HCT116 (cell line): ENCODE data around the gene CHSY1. TPM values are rescaled to one million over a fixed set of nuclear protein-coding genes. Genes with fewer than 3 reads are reported as not detected.

Experiments used
- ATAC-seq: fragments of 200-7000 bp; cut with Tn5 transposase; 2 replicates; pipeline ENCODE4 v1.9.1; 2020; ENCODE audit warnings: mild to moderate bottlenecking, moderate library complexity
- BruUV-seq: library from RNA; stranded (reverse); fragments of 400-500 nt; replicated peaks from 2 replicates; lab custom pipeline; 2021; lab: Mats Ljungman, UMichigan
- CTCF ChIA-PET: fragments of 300-600 bp; sonication (Branson Sonifier 250); formaldehyde crosslinking; loops from one replicate; lab custom pipeline; 2021; ENCODE audit warnings: antibody characterized with exemption; lab: Charles Lee
- POLR2A ChIA-PET: fragments of 300-600, 350-600 bp; sonication (Branson Sonifier 250); formaldehyde crosslinking; loops from one replicate; lab custom pipeline; 2021; ENCODE audit warnings: antibody characterized with exemption; lab: Charles Lee
- RAD21 ChIA-PET, 2 experiments: fragments of 300-600 bp; sonication (Branson Sonifier 250); formaldehyde crosslinking; loops; one replicate each; lab custom pipeline; 2023; ENCODE audit warnings: low total read pairs in 2 of 2; ENCODE audit not compliant: uncharacterized antibody in 2 of 2, unreplicated experiment in 2 of 2, low non-redundant PET in 1 of 2; lab: Charles Lee
- DNase-seq: peaks from one replicate; pipeline ENCODE4 v3.0.0-alpha.2; 2010; ENCODE audit warnings: low read depth, low spot score
- H2AFZ ChIP-seq: fragments of 200-600 bp; shearing (Covaris generic), sonication (generic); 2 replicates; pipeline ENCODE4 v1.6.1; 2017; ENCODE audit warnings: low read depth, mixed run types, mixed read lengths, antibody characterized with exemption, low read length; ENCODE audit not compliant: poor library complexity, severe bottlenecking
- H3K27ac ChIP-seq: 2 replicates; pipeline ENCODE4 v1.5.1; 2012; ENCODE audit warnings: low read depth, low read length
- H3K27me3 ChIP-seq: fragments of 200-600 bp; sonication (generic); 2 replicates; pipeline ENCODE4 v1.6.1; 2016; ENCODE audit warnings: mixed run types, low read length, mixed read lengths; ENCODE audit not compliant: insufficient read depth
- H3K36me3 ChIP-seq, 2 experiments: fragments of 200-500 bp in 1 of 2; fragments of 200-600 bp in 1 of 2; sonication (Bioruptor generic) in 1 of 2; sonication (generic) in 1 of 2; 2 replicates each; pipeline versions ENCODE4 v1.5.1 to v1.6.1; 2014 to 2016; ENCODE audit warnings: low read length in 2 of 2, inconsistent platforms in 1 of 2, mixed read lengths in 1 of 2, mixed run types in 1 of 2; ENCODE audit not compliant: insufficient read depth in 2 of 2, control insufficient read depth in 1 of 2
- H3K4me1 ChIP-seq, 2 experiments: fragments of 200-600 bp in 1 of 2; sonication (generic) in 1 of 2; 2 replicates each; pipeline versions ENCODE4 v1.5.1 to v1.6.1; 2012 to 2017; ENCODE audit warnings: low read length in 2 of 2, inconsistent platforms in 1 of 2, mild to moderate bottlenecking in 1 of 2, mixed read lengths in 1 of 2, mixed run types in 1 of 2, moderate library complexity in 1 of 2; ENCODE audit not compliant: insufficient read depth in 2 of 2, control insufficient read depth in 1 of 2
- H3K4me2 ChIP-seq: fragments of 200-600 bp; sonication (generic); 2 replicates; pipeline ENCODE4 v1.6.1; 2017; ENCODE audit warnings: mixed run types, low read length, mixed read lengths
- H3K4me3 ChIP-seq, 2 experiments: fragments of 200-600 bp in 1 of 2; sonication (generic) in 1 of 2; replicated peaks in 1 of 2; 2 replicates each; pipeline ENCODE4 v1.5.1; 2011 to 2016; ENCODE audit warnings: low read length in 2 of 2, control low read depth in 1 of 2, low read depth in 1 of 2, mild to moderate bottlenecking in 1 of 2, mixed read lengths in 1 of 2, mixed run types in 1 of 2
- H3K79me2 ChIP-seq: fragments of 200-600 bp; sonication (generic); 2 replicates; pipeline ENCODE4 v1.6.1; 2017; ENCODE audit warnings: mild to moderate bottlenecking, mixed run types, low read length, moderate library complexity, mixed read lengths; ENCODE audit not compliant: insufficient read depth
- H3K9ac ChIP-seq: fragments of 200-600 bp; sonication (generic); 2 replicates; pipeline ENCODE4 v1.6.1; 2016; ENCODE audit warnings: low read length, mixed read lengths
- H3K9me2 ChIP-seq: fragments of 200-600 bp; sonication (generic), shearing (Covaris generic); 2 replicates; pipeline ENCODE4 v1.6.1; 2017; ENCODE audit warnings: mixed run types, mild to moderate bottlenecking, moderate library complexity; ENCODE audit not compliant: insufficient read depth
- H3K9me3 ChIP-seq, 2 experiments: fragments of 200-500 bp in 1 of 2; fragments of 200-600 bp in 1 of 2; sonication (Bioruptor generic) in 1 of 2; sonication (generic) in 1 of 2; 2 replicates each; pipeline ENCODE4 v1.6.1; 2014 to 2017; ENCODE audit warnings: low read length in 2 of 2, mixed read lengths in 2 of 2, inconsistent platforms in 1 of 2, low read depth in 1 of 2, mild to moderate bottlenecking in 1 of 2, mixed run types in 1 of 2, moderate library complexity in 1 of 2; ENCODE audit not compliant: control insufficient read depth in 1 of 2, insufficient read depth in 1 of 2
- H4K20me1 ChIP-seq: fragments of 200-600 bp; sonication (generic), shearing (Covaris generic); 2 replicates; pipeline ENCODE4 v1.6.1; 2017; ENCODE audit warnings: mixed run types, mild to moderate bottlenecking, moderate library complexity; ENCODE audit not compliant: insufficient read depth
- ATF3 ChIP-seq: IDR thresholded peaks from 2 replicates; pipeline ENCODE4 v1.6.1; 2012
- CBX3 ChIP-seq: IDR thresholded peaks from 2 replicates; pipeline ENCODE4 v1.6.1; 2012; ENCODE audit warnings: low read depth
- CEBPB ChIP-seq: IDR thresholded peaks from 2 replicates; pipeline ENCODE4 v1.6.1; 2012; ENCODE audit warnings: low read depth
- CTCF ChIP-seq, 3 experiments: fragments of 200-600 bp in 1 of 3; sonication (generic) in 1 of 3; IDR thresholded peaks in 2 of 3; conservative IDR thresholded peaks in 1 of 3; 2 replicates each; pipeline ENCODE4 v1.5.1; 2012 to 2017; ENCODE audit warnings: low read depth in 2 of 3, low read length in 2 of 3, antibody characterized with exemption in 1 of 3, borderline replicate concordance in 1 of 3, control low read depth in 1 of 3, mild to moderate bottlenecking in 1 of 3, mixed read lengths in 1 of 3, mixed run types in 1 of 3, moderate library complexity in 1 of 3; ENCODE audit not compliant: insufficient read depth in 1 of 3
- EGR1 ChIP-seq: IDR thresholded peaks from 2 replicates; pipeline ENCODE4 v1.6.1; 2012; ENCODE audit warnings: low read depth
- ELF1 ChIP-seq: IDR thresholded peaks from 2 replicates; pipeline ENCODE4 v1.6.1; 2012; ENCODE audit warnings: low read depth, borderline replicate concordance
- EZH2phosphoT487 ChIP-seq: fragments of 200-600 bp; IDR thresholded peaks from 2 replicates; pipeline ENCODE4 v1.6.1; 2018; ENCODE audit warnings: antibody characterized with exemption, borderline replicate concordance
- JUND ChIP-seq: IDR thresholded peaks from 2 replicates; pipeline ENCODE4 v1.6.1; 2012
- POLR2A ChIP-seq: IDR thresholded peaks from 2 replicates; pipeline ENCODE4 v1.7.0; 2011; ENCODE audit warnings: borderline replicate concordance; ENCODE audit not compliant: insufficient read depth, insufficient read length; ENCODE audit errors: extremely low read depth
- POLR2AphosphoS5 ChIP-seq: IDR thresholded peaks from 2 replicates; pipeline ENCODE4 v1.6.1; 2011; ENCODE audit warnings: mild to moderate bottlenecking, low read depth, low read length, moderate library complexity
- RAD21 ChIP-seq: IDR thresholded peaks from 2 replicates; pipeline ENCODE4 v1.6.1; 2012; ENCODE audit warnings: low read depth, mild to moderate bottlenecking
- REST ChIP-seq: IDR thresholded peaks from 2 replicates; pipeline ENCODE4 v1.6.1; 2012; ENCODE audit warnings: low read depth
- SIN3A ChIP-seq: IDR thresholded peaks from 2 replicates; pipeline ENCODE4 v1.6.1; 2012; ENCODE audit warnings: low read depth
- SP1 ChIP-seq: IDR thresholded peaks from 2 replicates; pipeline ENCODE4 v1.6.1; 2012; ENCODE audit warnings: low read depth
- SRF ChIP-seq: IDR thresholded peaks from 2 replicates; pipeline ENCODE4 v1.6.1; 2012; ENCODE audit warnings: low read depth
- TCF7L2 ChIP-seq: IDR thresholded peaks from 2 replicates; pipeline ENCODE4 v1.7.0; 2011; ENCODE audit warnings: borderline replicate concordance, inconsistent platforms; ENCODE audit not compliant: insufficient read depth, insufficient read length; ENCODE audit errors: extremely low read depth
- YY1 ChIP-seq: IDR thresholded peaks from 2 replicates; pipeline ENCODE4 v1.6.1; 2011; ENCODE audit warnings: low read length, low read depth, moderate library complexity, mild to moderate bottlenecking; ENCODE audit not compliant: insufficient replicate concordance; ENCODE audit errors: extremely low read depth
- ZBTB33 ChIP-seq: IDR thresholded peaks from 2 replicates; pipeline ENCODE4 v1.6.1; 2011; ENCODE audit warnings: mild to moderate bottlenecking, low read length, moderate library complexity; ENCODE audit not compliant: insufficient replicate concordance; ENCODE audit errors: extremely low read depth
- ZFX ChIP-seq: fragments of 450-650 bp; IDR thresholded peaks from 2 replicates; pipeline ENCODE4 v1.6.1; 2017
- ZNF274 ChIP-seq: fragments of 200-500 bp; sonication (Bioruptor generic); IDR thresholded peaks from 2 replicates; pipeline ENCODE4 v1.6.1; 2014; ENCODE audit warnings: mild to moderate bottlenecking, low read depth, low read length, inconsistent platforms
- intact Hi-C: fragments of 100-400 bp; cut with micrococcal nuclease; formaldehyde crosslinking; loops from 2 replicates; pipeline ENCODE4 v1.10.0; 2022
- total RNA-seq: library from RNA; stranded (reverse); gene quantifications from one replicate; pipeline ENCODE4 v1.2.1, GENCODE V29; 2021; ENCODE audit not compliant: unreplicated experiment

Gene CHSY1
- total RNA-seq, 1 experiment from 2014 or later, result 25.4 TPM

- H3K9ac ChIP-seq, result no peak overlapping the region
- POLR2A ChIA-PET, result interaction anchor here (1.0 kb wide), 1 partner anchor 15 kb away, joined by 3 read pairs; the partner anchor contains the start of gene CHSY1
- H3K79me2 ChIP-seq, result no peaks in the 10 kb centered on the region
- DNase-seq (no peak), ATAC-seq (0 out of 2 replicates have a peak, but pooled peaks have one; percentile 18)
- intact Hi-C loops, result no loop called here
- no peak for TF ChIP-seq CTCF (IDR thresholded peaks at IDR 0.05 in 2 of 3, conservative IDR thresholded peaks at IDR 0.05 in 1 of 3; ENCODE audit: borderline replicate concordance in 1 of 3, insufficient read depth in 1 of 3, low read depth in 2 of 3, low read length in 2 of 3)
- no peak for TF ChIP-seq SIN3A
- TF ChIP-seq EGR1, result no peak
- TF ChIP-seq YY1, result no peak
- no peak for TF ChIP-seq EZH2phosphoT487
- TF ChIP-seq ELF1, result no peak
- no peak for TF ChIP-seq ZFX
- TF ChIP-seq SP1, result no peak
- TF ChIP-seq POLR2A, result no peak
- no peak for TF ChIP-seq SRF
- no peak for TF ChIP-seq ZNF274
- TF ChIP-seq TCF7L2, result no peak
- no peak for TF ChIP-seq JUND
- TF ChIP-seq ZBTB33, result no peak
- no peak for TF ChIP-seq CEBPB
- TF ChIP-seq ATF3, result no peak
- no peak for TF ChIP-seq POLR2AphosphoS5
- TF ChIP-seq RAD21, result no peak
- no peak for TF ChIP-seq CBX3
- no peak for TF ChIP-seq REST
- no peak overlapping the region for H3K27ac ChIP-seq
- no peak overlapping the region for H3K4me2 ChIP-seq
- peaks cover 16 to 26% of the 10 kb centered on the region in 2 experiments for H3K36me3 ChIP-seq
- H3K4me1 ChIP-seq, result no peaks in the 10 kb centered on the region
- CTCF ChIA-PET, result interaction anchor here (1.7 kb wide), 1 partner anchor 9 kb away, joined by 7 read pairs; no protein-coding TSS in a partner anchor
- RAD21 ChIA-PET, result no interaction called here
- H3K4me3 ChIP-seq, result no peak overlapping the region
- no peaks in the 10 kb centered on the region for H3K9me3 ChIP-seq
- no peaks in the 10 kb centered on the region for H3K27me3 ChIP-seq
- H3K9me2 ChIP-seq, result no peaks in the 10 kb centered on the region
- H4K20me1 ChIP-seq, result no peaks in the 10 kb centered on the region
- H2AFZ ChIP-seq, result no peak overlapping the region
- no TSS peak for BruUV-seq
Observed at GRCh38 chr15:101267320-101268104, 15.7 kb upstream of the CHSY1 start.
